GM12892 (cell line): Measurements from ENCODE around the gene IL1RAPL1.

ENCODE experiments used
- POLR2A ChIP-seq: IDR thresholded peaks from 2 replicates; pipeline ENCODE4 v1.6.1; 2011; ENCODE audit warnings: low read depth, low read length, control low read depth
- TAF1 ChIP-seq: IDR thresholded peaks from 2 replicates; pipeline ENCODE4 v1.6.1; 2011; ENCODE audit warnings: low read depth, mild to moderate bottlenecking, control low read depth, low read length, borderline replicate concordance

- TF ChIP-seq POLR2A (no peak), TAF1 (no peak)
These were observed 72.0 kb downstream of the IL1RAPL1 start for GRCh38 chrX:28659269-28659668.
